Activated effector memory CD4-positive, alpha-beta T cell treated with Interleukin-2 at 50 U/mL for 16 hours (primary cell): ENCODE results near the gene RNF126.
A peak's percentile ranks its signal among the peaks of the same experiment; 100 is the strongest.
"Not testable (repeated sequence)": the region's sequence is repeated elsewhere in the genome, so short reads cannot be mapped to it uniquely, and the experiment has no call there.

Experiments
- DNase-seq: peaks from one replicate; pipeline ENCODE4 v3.0.0-alpha.2; 2020

Gene RNF126

GRCh38 chr19:662962-663681, at the start of gene RNF126:
Gene RNF126, minus strand, starts transcription at chr19:663214. Its CDS starts 93 bp downstream, at chr19:663121.
- DNase-seq: peak; percentile 94

DNA sequence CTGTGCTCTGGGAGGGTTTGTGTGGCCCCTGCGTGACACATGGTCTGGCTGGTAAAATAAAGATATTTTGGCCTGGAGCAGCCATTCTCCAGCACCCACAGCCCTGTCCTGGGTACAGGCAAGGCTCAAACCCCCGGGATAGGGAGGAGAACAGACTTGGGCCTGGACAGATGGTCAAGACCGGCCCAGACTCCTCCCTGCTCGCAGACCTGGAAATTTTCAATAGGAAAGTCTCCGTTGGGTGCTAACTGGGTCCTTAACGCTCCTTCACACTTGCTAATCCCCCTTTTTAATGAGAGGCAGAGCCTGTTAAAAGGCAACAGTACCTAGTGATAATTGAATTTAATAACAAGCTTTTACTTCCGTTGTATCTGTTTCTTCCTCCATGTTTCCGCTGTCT, 48.2 kb upstream of the RNF126 start:
- no peak for DNase-seq

- DNase-seq: no peak
These were observed 47.8 kb upstream of the RNF126 start for GRCh38 chr19:710767-711166.

DNA sequence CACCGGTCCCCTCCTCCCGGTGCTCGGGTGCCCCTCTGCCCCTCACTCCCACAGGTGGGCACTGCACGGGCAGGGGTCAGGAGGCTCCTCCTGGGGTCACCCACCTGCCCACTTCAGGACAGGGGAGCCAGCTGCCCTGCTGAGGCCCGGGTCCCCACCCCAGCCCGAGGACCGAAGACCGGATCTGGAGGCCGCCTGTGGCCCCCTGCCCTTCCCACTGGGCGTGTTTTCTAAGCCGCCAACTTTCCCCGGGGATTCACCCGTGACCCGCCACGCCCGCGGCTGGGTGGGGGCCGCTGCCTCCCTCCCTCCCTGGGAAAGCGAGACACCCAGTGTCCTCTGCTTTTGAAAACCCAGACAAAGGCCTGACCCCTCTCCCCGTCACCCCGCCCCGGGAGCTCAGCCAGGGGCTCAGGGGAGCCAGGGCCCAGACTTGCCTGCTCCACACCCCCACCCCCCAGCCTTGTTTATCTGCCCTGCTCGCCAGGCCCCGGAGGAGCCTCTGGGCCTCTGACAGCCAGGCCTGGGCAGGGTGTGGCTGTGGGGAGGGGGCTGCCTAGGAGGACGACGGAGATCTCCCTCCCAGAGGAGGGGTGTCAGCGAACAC, 47.1 kb upstream of the RNF126 start:
- DNase-seq: no peak

DNA sequence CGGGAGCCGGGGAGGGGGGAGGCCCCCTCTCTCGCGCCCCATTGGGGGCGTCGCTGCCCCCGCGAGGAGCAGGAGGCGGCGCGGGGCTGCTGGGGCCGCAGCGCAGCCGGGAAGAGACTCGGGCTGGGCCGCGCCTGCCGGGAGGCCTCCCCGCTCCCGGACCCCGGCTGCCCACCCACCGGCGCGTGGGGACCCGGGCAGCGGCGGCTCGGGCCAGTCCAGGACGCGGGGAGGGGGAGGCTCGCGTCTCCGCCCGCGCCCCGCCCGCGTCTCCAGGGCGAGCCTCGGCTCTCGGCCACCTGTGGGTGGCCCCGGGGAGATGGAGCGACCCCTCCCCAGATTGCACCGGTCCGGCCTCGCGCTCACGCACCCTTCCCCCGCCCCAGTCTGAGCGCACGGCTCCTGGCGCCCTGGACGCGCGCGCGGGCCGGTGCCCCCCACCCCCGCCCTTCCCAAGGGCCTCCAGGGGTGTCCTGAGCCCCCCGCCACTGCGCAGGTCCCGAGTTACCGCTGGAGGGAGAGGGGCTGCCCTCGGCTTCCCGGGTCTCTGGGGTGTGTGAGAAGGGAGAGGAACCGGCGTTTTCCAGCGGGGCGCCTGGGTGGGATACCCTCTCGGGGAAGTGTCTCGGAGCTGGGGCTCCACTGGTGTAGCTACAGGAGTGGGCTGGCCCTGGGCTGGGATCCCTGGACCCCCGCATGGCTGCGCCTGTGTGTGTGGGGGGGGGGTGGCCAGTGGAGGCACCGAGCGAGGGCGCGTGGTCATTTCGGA, 46.4 kb upstream of the RNF126 start:
- no peak for DNase-seq

- no peak for DNase-seq
These were observed 45.4 kb upstream of the RNF126 start, which contains the start of gene PALM for GRCh38 chr19:708154-709143. Gene PALM, plus strand, starts transcription at chr19:708935. Its CDS starts 212 bp downstream, at chr19:709147.

- no peak for DNase-seq
These were observed 41.4 kb upstream of the RNF126 start for GRCh38 chr19:704447-704741.

DNA sequence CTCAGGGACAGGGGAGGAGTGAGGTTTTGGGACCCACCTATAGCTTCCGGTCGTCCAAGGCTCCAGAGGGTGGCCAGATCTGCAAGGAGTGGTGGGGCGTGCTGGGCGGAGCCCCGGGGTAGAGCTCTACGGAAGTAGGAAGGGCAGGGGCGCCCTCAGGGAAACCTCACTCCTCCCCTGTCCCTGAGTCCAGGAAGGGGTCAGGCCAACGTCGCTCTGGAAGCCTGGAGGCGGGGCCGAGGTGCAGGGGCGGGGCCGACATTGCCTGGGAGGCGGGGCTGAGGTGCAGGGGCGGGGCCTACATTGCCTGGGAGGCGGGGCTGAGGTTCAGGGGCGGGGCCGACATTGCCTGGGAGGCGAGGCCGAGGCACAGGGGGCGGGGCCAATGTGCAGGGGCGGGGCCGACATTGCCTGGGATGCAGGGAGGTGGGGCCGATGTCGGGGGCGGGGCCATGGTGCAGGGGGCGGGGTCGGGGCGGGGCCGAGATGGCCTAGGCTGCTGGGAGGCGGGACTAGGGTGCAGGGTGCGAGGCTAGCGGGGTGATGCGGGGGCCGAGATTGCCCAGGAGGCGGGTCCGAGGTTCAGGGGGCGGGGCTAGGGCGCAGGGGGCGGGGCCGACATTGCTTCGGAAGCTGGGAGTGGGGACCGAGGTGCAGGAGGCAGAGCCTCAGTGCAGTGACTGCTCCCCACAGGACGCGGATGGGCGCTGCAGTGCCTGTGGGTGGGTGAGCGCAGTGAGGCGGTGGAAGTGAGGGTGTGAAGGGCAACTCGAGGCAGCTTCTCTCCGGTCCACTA, 40.8 kb upstream of the RNF126 start:
- peak; percentile 33 for DNase-seq

DNA sequence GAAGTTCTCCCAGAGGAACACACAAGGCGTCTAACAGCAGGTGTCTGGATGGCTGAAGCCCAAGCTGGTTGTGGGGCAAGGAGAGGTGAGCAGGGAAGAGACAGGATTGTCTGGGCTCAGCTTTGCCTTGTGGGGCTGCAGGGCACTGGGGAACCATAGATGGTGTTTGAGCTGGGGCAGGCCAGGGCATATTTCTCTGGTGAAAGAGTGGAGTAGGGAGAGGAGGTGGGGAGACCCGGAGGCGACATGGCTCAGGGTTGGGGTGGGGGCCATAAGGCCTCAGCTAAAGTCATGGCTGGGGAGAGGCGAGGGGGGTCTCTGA, 40.3 kb upstream of the RNF126 start:
- DNase-seq: no peak

DNA sequence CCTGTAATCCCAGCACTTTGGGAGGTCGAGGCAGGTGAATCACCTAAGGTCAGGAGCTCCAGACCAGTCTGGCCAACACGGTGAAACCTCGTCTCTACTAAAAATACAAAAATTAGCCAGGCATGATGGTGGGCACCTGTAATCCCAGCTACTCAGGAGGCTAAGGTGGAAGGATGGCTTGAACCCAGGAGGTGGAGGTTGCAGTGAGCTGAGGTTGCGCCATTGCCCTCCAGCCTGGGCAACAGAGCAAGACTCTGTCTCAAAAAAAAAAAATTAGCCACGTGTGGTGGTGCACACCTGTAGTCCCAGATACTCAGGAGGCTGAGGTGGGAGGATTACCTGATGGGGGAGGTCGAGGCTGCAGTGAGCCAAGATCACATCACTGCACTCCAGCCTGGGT, 39.8 kb upstream of the RNF126 start:
- DNase-seq: not testable (repeated sequence)

DNA sequence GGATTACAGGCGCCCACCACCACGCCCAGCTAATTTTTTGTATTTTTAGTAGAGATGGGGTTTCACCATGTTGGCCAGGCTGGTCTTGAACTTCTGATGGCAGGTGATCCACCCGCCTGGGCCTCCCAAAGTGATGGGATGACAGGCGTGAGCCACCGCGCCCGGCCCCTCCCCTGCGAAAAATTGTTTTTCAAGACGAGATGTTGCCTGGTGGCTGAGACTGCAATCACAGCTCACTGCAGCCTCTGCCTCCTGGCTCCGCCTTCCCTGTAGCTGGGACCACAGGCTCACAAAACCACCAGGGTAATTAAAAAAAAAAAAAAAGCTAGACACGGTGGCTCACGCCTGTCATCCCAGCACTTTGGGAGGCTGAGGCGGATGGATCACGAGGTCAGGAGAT, 36.9 kb upstream of the RNF126 start:
- DNase-seq: not testable (repeated sequence)

GRCh38 chr19:698529-698928, 35.5 kb upstream of the RNF126 start:
- not testable (repeated sequence) for DNase-seq

DNA sequence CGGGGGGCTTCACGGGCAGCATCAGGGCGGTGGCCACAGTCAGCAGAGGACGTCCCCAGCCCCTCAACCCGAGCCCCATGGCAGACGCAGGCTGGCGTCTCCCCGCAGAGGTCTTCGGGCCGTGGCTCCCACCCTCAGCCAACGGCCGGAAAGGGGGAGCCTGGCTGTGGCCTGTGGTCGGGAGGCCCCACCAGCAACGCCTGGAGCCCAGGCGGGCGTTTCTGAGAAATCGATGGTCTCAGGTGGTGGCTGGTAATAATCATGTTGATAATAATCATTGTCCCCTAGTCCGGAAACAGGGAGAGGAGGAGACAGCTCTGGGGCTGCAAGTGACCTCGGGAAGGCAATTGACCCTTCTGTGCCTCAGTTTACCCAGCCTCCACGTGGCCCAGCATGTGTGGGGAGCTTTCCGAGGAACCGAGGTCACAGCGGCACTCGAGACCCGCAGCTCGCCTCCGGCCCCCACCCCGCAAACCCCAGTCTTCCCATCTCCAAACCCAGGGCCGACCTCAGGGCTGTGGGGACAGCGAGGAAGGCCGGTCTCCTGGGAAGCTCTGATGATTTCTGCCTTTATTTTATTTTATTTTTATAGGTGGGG, 32.4 kb upstream of the RNF126 start, which contains the start of gene PRSS57:
TSS of gene PRSS57 (minus strand) at position 101 of the 598 bp plus-strand sequence. CDS start at position 79, 22 bp downstream.
- DNase-seq: no peak

GRCh38 chr19:694481-695351, 31.7 kb upstream of the RNF126 start:
- DNase-seq: no peak

GRCh38 chr19:690203-690602, 27.2 kb upstream of the RNF126 start:
- no peak for DNase-seq

DNA sequence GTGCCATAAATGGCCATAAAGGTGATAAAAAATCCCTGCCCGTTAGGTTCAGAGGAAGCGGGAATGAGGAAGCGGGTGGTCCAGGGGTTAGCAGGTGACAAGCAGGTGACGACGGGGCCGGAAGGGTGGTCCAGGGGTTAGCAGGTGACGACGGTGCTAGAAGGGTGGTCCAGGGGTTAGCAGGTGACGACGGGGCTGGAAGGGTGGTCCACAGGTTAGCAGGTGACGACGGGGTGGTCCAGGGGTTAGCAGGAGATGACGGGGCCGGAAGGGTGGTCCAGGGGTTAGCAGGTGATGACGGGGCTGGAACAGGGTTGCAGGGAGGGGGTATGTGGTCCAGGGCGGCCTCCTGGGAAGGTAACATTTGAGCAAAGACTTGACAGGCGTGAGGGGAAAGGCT, 26.0 kb upstream of the RNF126 start:
- no peak for DNase-seq

- DNase-seq: no peak
These were observed 25.2 kb upstream of the RNF126 start for GRCh38 chr19:688214-688613.

- no peak for DNase-seq
These were observed 24.7 kb upstream of the RNF126 start for GRCh38 chr19:687569-688166.

DNA sequence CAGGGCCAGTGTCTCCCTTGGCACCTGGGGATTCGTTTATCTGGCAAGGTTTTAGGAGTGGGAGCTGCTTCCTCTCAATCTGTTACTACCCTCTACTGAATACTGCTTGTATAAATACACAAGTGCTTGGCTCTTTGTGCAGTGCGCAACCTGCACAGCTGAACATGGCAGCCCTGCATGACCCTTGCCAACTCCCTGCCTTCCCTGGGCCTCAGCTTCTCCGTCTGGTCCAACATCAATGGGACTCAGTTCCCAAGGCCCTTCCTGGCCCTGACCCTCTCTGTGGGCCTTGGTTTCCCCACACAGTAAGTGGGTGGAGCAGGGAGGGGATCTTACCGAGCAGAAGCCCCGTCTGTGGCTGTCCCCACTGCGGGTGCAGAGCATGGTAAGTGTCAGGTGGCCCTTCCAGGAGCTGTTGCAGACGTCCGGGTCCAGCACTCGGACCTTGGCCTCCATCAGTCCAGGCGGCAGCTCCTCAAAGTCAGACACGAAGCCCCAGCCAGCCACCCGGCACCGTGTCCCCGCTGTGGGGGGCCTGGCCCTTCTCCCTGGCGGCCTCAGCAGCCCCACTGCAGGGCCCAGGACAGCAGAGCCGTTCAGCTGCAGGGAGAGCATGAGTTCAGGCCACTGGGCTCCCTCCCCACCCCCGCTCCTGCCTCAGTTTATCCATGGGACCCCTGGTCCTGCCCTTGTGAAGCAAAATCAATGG, 23.7 kb upstream of the RNF126 start:
- no peak for DNase-seq
